SK-N-SH treated with all-trans-retinoic acid at 6 μM for 48 hours (cell line): Measurements from ENCODE around the gene OVOL2.

Experiments used
- ATAC-seq: fragments of 200-7000 bp; cut with Tn5 transposase; 3 replicates; pipeline ENCODE4 v1.9.1; 2020; ENCODE audit warnings: mild to moderate bottlenecking, moderate library complexity
- ARNTL ChIP-seq: fragments of 450-650 bp; formaldehyde crosslinking; IDR thresholded peaks from 2 replicates; pipeline ENCODE4 v1.5.0; 2020; ENCODE audit warnings: low read depth, mild to moderate bottlenecking, moderate library complexity, borderline replicate concordance
- CSDC2 ChIP-seq: fragments of 250-450 bp; sonication (Bioruptor Pico); IDR thresholded peaks from 2 replicates; pipeline ENCODE4 v1.5.0; 2020; ENCODE audit warnings: mild to moderate bottlenecking, moderate library complexity
- ESRRG ChIP-seq: fragments of 250-450 bp; sonication (Bioruptor Pico); IDR thresholded peaks from 2 replicates; pipeline ENCODE4 v1.6.1; 2021; ENCODE audit warnings: mild to moderate bottlenecking
- GLIS3 ChIP-seq: fragments of 250-450 bp; sonication (Bioruptor Pico); IDR thresholded peaks from 2 replicates; pipeline ENCODE4 v1.5.0; 2020; ENCODE audit warnings: mild to moderate bottlenecking, moderate library complexity
- OSR1 ChIP-seq: fragments of 250-450 bp; sonication (Bioruptor Pico); IDR thresholded peaks from 2 replicates; pipeline ENCODE4 v1.8.0; 2022; ENCODE audit warnings: moderate library complexity, mild to moderate bottlenecking, inconsistent platforms
- POU6F1 ChIP-seq: fragments of 250-450 bp; sonication (Bioruptor Pico); IDR thresholded peaks from 2 replicates; pipeline ENCODE4 v1.8.0; 2021; ENCODE audit warnings: low read depth, mild to moderate bottlenecking, moderate library complexity, borderline replicate concordance
- PPARA ChIP-seq: fragments of 250-450 bp; sonication (Bioruptor Pico); IDR thresholded peaks from 2 replicates; pipeline ENCODE4 v1.5.0; 2020; ENCODE audit warnings: mild to moderate bottlenecking, borderline replicate concordance
- RARB ChIP-seq: fragments of 250-450 bp; sonication (Bioruptor Pico); IDR thresholded peaks from 2 replicates; pipeline ENCODE4 v1.8.0; 2021; ENCODE audit warnings: mild to moderate bottlenecking, moderate library complexity
- SNAI2 ChIP-seq: fragments of 250-450 bp; sonication (Bioruptor Pico); IDR thresholded peaks from 2 replicates; pipeline ENCODE4 v1.5.0; 2020; ENCODE audit warnings: mild to moderate bottlenecking, moderate library complexity
- TCF4 ChIP-seq: fragments of 250-450 bp; sonication (Bioruptor Pico); IDR thresholded peaks from 2 replicates; pipeline ENCODE4 v1.8.0; 2021; ENCODE audit warnings: mild to moderate bottlenecking, moderate library complexity, borderline replicate concordance
- TOX ChIP-seq: fragments of 250-450 bp; sonication (Bioruptor Pico); IDR thresholded peaks from 2 replicates; pipeline ENCODE4 v1.8.0; 2021; ENCODE audit warnings: mild to moderate bottlenecking, moderate library complexity, borderline replicate concordance
- TSHZ2 ChIP-seq: fragments of 250-450 bp; sonication (Bioruptor Pico); IDR thresholded peaks from 2 replicates; pipeline ENCODE4 v1.5.0; 2020; ENCODE audit warnings: mild to moderate bottlenecking, moderate library complexity
- ZFP3 ChIP-seq: fragments of 250-450 bp; sonication (Bioruptor Pico); IDR thresholded peaks from 2 replicates; pipeline ENCODE4 v1.5.0; 2020; ENCODE audit warnings: mild to moderate bottlenecking, moderate library complexity
- ZFP30 ChIP-seq: fragments of 450-650 bp; formaldehyde crosslinking; IDR thresholded peaks from 2 replicates; pipeline ENCODE4 v1.5.0; 2022; ENCODE audit warnings: mild to moderate bottlenecking, moderate library complexity
- ZNF565 ChIP-seq: fragments of 450-650 bp; formaldehyde crosslinking; conservative IDR thresholded peaks from 2 replicates; pipeline ENCODE4 v1.5.0; 2020; ENCODE audit warnings: low read depth, mild to moderate bottlenecking, moderate library complexity
- ZNF8 ChIP-seq: fragments of 450-650 bp; formaldehyde crosslinking; IDR thresholded peaks from 2 replicates; pipeline ENCODE4 v1.5.0; 2020; ENCODE audit warnings: mild to moderate bottlenecking, moderate library complexity
- TF ChIP-seq, protein P1 (sequence below): fragments of 250-450 bp; sonication (Bioruptor Pico); IDR thresholded peaks from 2 replicates; pipeline ENCODE4 v1.5.1; 2020; ENCODE audit warnings: low read depth, mild to moderate bottlenecking, moderate library complexity

Gene OVOL2

GRCh38 chr20:18056174-18057100 lies 1.3 kb downstream of the OVOL2 start (continued):
- TF ChIP-seq ESRRG (CRISPR knock-in tag), result no peak
- TF ChIP-seq CSDC2 (CRISPR knock-in tag), result no peak
- no peak for TF ChIP-seq RARB (CRISPR knock-in tag)

DNA sequence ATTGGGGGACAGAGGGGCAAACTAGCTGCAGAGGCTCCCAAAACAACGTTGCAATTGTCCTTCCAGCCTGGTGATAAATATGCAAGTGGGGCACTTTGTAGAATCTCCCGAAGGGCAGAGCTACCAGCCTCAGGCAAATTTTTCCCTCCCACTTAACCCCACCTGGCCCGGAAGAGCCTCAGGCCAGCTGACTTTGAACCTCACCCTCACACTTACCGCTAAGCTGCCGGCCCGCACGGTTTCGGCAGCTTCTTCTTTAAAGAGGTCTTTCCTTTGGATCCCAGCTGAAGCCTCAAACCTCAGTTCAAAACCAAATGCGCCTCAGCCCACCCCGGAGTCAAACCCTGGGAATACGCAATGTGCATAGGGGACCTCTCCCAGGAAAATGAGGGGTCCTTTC lies 2.5 kb downstream of the OVOL2 start:
- no peak for ATAC-seq
- TF ChIP-seq ZNF8 (CRISPR knock-in tag) (no peak), ARNTL (CRISPR knock-in tag) (no peak), GLIS3 (CRISPR knock-in tag) (no peak), PPARA (no peak), TSHZ2 (no peak), CSDC2 (CRISPR knock-in tag) (no peak), TCF4 (CRISPR knock-in tag) (no peak), POU6F1 (CRISPR knock-in tag) (no peak), ZFP3 (CRISPR knock-in tag) (no peak), TOX (no peak), RARB (CRISPR knock-in tag) (no peak), SNAI2 (CRISPR knock-in tag) (no peak), ZNF565 (CRISPR knock-in tag) (no peak)

GRCh38 chr20:18052856-18053255 lies 4.9 kb downstream of the OVOL2 start:
- TF ChIP-seq GLIS3 (CRISPR knock-in tag), result no peak
- no peak for TF ChIP-seq ZFP30 (CRISPR knock-in tag)
- no peak for TF ChIP-seq TSHZ2
- no peak for TF ChIP-seq ZNF8 (CRISPR knock-in tag)
- TF ChIP-seq POU6F1 (CRISPR knock-in tag), result no peak
- TF ChIP-seq ARNTL (CRISPR knock-in tag), result no peak
- TF ChIP-seq ESRRG (CRISPR knock-in tag), result no peak
- TF ChIP-seq SNAI2 (CRISPR knock-in tag), result no peak
- TF ChIP-seq RARB (CRISPR knock-in tag), result no peak
- no peak for ATAC-seq

DNA sequence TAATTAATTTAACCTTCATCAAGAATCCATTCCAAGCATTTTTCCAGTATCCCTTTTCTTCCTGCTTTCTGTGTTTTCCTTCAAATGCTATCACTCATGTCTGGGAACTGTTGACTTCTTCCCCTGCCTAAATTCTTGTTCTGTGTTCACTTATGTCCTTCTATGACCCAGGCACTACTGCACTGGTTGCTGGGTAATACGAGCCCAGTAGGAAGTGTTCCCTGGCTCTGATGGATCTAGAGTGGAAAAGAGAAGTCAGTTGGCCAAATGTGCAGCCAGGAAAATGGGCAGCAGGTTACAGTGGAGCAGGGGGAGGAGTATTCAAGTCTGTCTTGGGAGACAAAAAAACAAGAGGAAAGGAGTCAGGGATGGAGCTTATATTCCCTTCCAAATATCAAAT lies 7.1 kb downstream of the OVOL2 start:
- TF ChIP-seq OSR1 (CRISPR knock-in tag), result no peak
- TF ChIP-seq ZNF8 (CRISPR knock-in tag), result no peak
- TF ChIP-seq ZFP30 (CRISPR knock-in tag), result no peak
- TF ChIP-seq TCF4 (CRISPR knock-in tag), result no peak
- TF ChIP-seq, protein P1, sequence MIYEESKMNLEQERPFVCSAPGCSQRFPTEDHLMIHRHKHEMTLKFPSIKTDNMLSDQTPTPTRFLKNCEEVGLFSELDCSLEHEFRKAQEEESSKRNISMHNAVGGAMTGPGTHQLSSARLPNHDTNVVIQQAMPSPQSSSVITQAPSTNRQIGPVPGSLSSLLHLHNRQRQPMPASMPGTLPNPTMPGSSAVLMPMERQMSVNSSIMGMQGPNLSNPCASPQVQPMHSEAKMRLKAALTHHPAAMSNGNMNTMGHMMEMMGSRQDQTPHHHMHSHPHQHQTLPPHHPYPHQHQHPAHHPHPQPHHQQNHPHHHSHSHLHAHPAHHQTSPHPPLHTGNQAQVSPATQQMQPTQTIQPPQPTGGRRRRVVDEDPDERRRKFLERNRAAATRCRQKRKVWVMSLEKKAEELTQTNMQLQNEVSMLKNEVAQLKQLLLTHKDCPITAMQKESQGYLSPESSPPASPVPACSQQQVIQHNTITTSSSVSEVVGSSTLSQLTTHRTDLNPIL (CRISPR knock-in tag), result no peak
- no peak for TF ChIP-seq RARB (CRISPR knock-in tag)
- TF ChIP-seq ARNTL (CRISPR knock-in tag), result no peak
- no peak for TF ChIP-seq ZNF565 (CRISPR knock-in tag)
- TF ChIP-seq, all 23 proteins: peak for 0
- no peak for ATAC-seq
